GM21619 (cell line): ENCODE data around the gene ITGAX.
"Not testable (repeated sequence)": the region's sequence is repeated elsewhere in the genome, so short reads cannot be mapped to it uniquely, and the experiment has no call there.

Experiments
- ATAC-seq: cut with Tn5 transposase; IDR thresholded peaks from one replicate; pipeline ENCODE4 v1.9.1; 2021; ENCODE audit not compliant: unreplicated experiment

The ITGAX gene

DNA sequence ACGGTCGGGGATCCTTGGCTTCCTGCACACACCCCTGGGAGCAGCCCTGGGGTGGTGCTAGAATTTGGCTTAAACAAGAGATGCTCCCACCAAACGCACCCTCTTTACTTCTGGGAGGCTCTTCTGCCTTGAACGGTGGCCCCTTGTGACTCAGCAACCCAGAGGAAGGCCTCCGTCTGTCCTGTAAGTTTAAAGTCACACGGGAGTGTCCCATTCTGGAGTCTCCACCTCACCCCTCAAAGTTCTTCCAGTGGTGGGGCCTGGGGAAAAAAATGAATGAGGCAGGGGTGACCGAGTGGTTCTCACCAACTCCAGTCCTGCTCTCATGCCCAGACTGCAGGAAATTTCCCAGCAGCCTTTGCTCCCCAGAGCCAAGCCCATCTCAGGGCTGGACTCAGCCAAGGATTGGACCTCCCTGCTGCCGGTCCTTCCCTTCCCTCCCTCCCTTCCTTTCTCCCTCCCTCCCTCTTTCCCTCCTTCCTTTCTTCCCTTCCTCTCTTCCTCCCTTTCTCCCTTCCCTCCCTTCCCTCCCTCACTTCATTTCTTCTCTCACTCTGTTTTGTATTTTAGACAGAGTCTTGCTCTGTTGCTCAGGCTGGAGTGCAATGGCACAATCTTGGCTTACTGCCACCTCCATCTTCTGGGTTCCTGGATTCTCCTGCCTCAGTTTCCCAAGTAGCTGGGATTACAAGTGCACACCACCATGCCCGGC is 49.5 kb downstream of the ITGAX start:
- no peak for ATAC-seq

DNA sequence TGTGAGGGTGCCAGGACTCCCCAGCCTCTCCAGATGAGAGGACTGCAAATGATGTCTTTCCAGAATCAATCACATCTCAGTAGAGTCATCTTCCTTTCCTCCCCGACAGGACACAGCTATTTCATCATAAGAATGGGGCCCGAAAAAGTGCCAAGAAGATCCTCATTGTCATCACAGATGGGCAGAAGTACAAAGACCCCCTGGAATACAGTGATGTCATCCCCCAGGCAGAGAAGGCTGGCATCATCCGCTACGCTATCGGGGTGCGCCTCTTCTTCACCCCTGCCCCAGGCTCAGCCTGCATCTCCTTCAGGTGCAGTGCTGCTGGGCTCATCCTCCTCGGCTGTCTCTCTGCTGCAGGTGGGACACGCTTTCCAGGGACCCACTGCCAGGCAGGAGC is 52.4 kb downstream of the ITGAX start:
- ATAC-seq = no peak

DNA sequence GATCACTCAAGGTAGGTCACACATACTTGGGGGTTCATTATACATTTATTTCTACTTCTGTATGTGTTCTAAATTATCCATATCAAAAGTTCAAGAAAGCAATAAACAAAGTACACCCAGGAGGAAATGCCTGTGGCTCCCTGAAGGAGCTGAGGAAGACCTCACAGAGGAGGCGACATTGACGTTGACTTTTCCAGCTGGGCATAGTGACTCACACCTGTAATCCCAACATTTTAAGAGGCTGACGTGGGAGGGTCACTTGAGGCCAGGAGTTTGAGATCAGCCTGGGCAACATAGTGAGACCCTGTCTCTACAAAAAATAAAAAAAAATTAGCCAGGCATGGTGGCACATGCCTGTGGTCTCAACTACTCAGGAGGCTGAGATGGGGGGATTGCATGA is 54.5 kb downstream of the ITGAX start:
- no peak for ATAC-seq

GRCh38 chr16:31410082-31410481 is 55.1 kb downstream of the ITGAX start:
- ATAC-seq = no peak

GRCh38 chr16:31411024-31411844 is 56.3 kb downstream of the ITGAX start:
- ATAC-seq = no peak

- no peak for ATAC-seq
Observed at GRCh38 chr16:31412750-31413149, 57.8 kb downstream of the ITGAX start.

DNA sequence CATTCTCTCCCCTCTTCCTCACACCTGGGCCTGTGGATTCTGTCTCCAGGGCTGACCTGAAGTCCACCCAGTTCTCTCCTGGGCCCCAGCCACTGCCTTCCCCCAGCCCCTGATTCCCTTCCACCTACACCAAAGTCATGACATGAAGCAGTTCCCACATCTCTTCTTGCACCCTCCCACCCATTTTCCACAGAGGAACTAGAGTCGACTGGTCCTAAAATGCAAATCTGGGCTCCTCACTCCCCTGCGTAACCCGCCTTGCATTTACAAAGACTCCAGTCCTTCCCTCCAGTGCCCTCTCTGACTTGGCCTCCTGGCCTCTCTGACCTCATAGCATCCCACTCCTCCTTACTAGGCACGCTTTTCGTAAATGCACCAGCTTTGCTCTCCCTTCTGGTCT is 58.4 kb downstream of the ITGAX start:
- ATAC-seq = no peak

GRCh38 chr16:31413943-31414342 is 59.0 kb downstream of the ITGAX start:
- no peak for ATAC-seq

GRCh38 chr16:31414706-31415105 is 59.7 kb downstream of the ITGAX start:
- no peak for ATAC-seq

- no peak for ATAC-seq
Observed at GRCh38 chr16:31416371-31416770, 61.4 kb downstream of the ITGAX start.

- not testable (repeated sequence) for ATAC-seq
Observed at GRCh38 chr16:31417036-31417435, 62.1 kb downstream of the ITGAX start.

DNA sequence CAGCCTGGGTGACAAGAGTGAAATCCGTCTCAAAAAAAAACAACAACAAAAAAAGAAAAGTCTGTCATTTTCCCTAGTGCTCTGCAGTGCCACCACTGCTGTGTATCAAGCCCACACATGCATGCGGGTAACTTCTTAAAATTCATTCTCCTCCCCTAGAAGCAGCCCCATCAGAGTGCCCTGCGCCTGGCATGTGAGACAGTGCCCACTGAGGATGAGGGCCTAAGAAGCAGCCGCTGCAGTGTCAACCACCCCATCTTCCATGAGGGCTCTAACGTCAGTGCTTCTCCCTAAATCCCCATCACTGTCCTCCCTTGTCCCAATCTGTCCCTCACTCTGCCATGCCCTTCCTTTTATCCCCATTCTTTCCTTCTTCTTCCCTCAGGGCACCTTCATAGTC is 62.9 kb downstream of the ITGAX start:
- ATAC-seq = no peak

DNA sequence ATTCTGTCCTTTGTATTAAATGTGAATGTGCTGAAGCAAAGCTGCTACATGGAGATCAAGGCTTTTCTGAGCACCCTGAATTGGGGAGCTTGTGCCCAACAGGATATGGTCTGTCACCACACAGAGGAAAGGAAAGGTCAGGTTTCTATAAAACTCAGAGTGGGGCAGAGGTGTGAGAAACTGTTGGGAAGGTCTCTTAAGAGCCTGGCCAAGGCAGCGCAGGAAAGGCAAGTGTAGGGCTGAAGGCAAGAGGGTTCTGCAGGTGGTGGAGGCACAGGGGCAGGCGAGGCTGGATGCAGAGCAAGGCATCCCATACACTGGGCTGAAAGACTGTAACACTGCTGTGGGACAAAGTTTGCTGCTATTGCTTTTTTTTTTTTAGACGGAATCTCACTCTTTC is 65.1 kb downstream of the ITGAX start:
- ATAC-seq = no peak

DNA sequence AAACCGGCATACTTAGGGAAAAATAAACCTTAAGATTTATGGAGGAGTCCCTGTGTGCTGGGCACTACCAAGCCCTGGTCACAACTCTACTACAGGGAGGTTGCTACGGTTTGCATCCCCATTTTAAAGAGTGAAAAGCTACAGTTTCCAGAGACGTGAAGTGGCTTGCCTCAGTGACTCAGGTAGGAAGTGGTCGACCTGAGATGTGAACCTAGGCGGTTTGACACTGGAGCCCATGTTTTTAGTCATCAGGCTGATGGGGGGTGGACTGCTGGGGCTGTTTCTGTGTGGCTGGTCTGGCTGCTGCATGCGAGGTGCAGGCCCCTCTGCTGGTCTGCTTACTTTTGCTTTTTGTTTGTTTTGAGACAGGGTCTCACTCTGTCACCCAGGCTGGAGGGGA is 66.6 kb downstream of the ITGAX start:
- peak; percentile 77 for ATAC-seq

DNA sequence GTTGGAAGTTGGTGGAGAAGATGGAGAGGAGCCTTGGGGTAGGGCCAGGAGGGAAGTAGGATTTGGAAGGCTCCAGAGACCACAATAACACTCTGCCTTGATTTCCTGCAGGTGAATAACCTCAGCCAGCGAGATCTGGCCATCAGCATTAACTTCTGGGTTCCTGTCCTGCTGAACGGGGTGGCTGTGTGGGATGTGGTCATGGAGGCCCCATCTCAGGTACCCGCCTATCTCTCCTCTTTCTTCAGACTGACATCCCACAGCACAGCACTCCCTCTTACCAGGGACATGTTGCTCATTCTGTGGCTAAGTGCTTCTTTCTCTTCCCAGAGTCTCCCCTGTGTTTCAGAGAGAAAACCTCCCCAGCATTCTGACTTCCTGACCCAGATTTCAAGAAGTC is 68.3 kb downstream of the ITGAX start:
- ATAC-seq = no peak

DNA sequence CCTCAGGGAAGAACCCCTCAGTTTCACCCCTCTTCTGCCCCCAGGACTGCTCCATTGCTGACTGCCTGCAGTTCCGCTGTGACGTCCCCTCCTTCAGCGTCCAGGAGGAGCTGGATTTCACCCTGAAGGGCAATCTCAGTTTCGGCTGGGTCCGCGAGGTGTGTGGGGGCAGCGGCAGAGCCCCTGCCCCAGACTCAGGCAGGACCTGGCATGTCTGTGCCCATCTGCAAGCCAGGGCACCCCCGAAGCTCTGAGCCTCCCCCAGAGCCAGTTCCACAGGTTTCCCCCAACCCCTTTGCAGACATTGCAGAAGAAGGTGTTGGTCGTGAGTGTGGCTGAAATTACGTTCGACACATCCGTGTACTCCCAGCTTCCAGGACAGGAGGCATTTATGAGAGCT is 68.8 kb downstream of the ITGAX start:
- no peak for ATAC-seq

DNA sequence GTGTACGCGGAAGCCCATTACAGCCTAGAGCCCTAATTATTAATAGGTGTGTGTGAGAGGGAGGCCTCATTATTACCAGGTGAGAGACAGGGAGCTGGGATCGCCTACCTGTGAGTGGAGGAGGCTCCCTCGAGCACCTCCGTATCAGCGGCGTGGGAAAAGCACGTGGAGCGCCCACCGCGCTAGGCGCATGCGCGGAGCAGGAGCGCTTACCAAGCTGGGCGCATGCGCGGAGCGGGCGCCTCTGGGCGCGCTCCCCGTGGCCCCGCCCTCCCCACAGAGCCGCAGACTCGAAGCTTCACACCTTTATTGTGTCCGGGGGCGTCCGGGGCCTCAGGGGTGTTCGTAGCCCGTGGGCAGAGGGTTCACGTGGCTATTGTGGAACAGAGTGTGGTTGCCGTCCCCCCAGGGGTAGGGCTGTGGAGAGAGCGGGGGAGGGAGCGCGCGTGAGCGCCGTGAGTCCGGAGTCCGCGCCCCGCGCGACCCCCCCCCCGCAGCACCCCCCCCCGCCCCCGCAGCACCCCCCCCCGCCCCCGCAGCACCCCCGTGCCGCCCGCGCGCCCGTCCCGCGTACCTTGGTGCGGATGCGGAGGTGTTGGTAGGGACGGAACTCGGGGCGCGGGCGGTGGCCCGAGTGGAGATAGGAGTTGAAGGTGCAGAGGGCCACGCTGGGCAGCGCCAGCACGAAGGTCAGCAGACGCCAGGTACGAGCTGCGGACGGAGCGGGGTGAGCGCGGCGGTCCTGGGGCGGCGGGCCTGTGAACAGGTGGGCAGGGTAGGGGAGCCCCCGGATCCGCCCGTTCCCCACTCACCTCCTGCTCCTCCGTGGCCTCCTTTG is 72.7 kb downstream of the ITGAX start:
- ATAC-seq = no peak

DNA sequence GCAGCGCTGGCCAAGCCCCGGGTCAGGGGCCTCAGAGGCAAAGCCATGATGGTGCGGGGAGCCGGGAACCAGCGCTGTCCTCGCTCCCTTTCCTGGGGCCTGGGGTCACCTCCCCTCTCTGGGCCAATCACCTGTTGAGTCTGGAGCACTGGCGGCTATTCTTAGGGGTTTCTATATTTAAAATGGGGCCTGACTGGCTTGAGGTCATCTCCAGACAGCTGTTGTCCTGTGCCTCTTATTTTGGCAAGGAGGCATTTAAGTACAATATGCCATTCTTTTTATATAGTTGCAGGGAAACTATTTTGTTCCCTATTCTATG is 73.3 kb downstream of the ITGAX start, which contains the start of gene COX6A2:
Gene COX6A2 (minus strand): TSS at position 82 of the 319 bp plus-strand sequence. CDS start 35 bp downstream, at position 47.
- ATAC-seq = no peak

- no peak for ATAC-seq
Observed at GRCh38 chr16:31428638-31429247, 73.8 kb downstream of the ITGAX start.

GRCh38 chr16:31429314-31429713 is 74.3 kb downstream of the ITGAX start:
- ATAC-seq = no peak

GRCh38 chr16:31429796-31430195 is 74.8 kb downstream of the ITGAX start:
- no peak for ATAC-seq
